Mucosa of rectum (tissue), 2 donors: ENCODE measurements around the gene ARHGEF19.

Experiments
- H3K27ac ChIP-seq, 2 donors: one replicate each; pipeline ENCODE4 v1.7.0; 2013; ENCODE audit warnings: inconsistent platforms in 2 of 2, low read depth in 2 of 2, low read length in 2 of 2
- H3K27me3 ChIP-seq, 2 donors: one replicate each; pipeline ENCODE4 v1.7.0; 2013; ENCODE audit warnings: low read length in 2 of 2; ENCODE audit not compliant: control insufficient read depth in 2 of 2, insufficient read depth in 2 of 2
- H3K36me3 ChIP-seq, 2 donors: one replicate each; pipeline ENCODE4 v1.7.0; 2013; ENCODE audit warnings: low read length in 2 of 2; ENCODE audit not compliant: control insufficient read depth in 2 of 2, insufficient read depth in 2 of 2
- H3K4me1 ChIP-seq, 2 donors: one replicate each; pipeline ENCODE4 v1.7.0; 2013; ENCODE audit warnings: low read length in 2 of 2, mild to moderate bottlenecking in 1 of 2; ENCODE audit not compliant: control insufficient read depth in 2 of 2, insufficient read depth in 2 of 2
- H3K4me3 ChIP-seq, 2 donors: one replicate each; pipeline ENCODE4 v1.7.0; 2013; ENCODE audit warnings: low read length in 2 of 2
- H3K9ac ChIP-seq, 2 donors: one replicate each; pipeline ENCODE4 v1.7.0; 2013; ENCODE audit warnings: low read length in 2 of 2, low read depth in 1 of 2, mild to moderate bottlenecking in 1 of 2
- H3K9me3 ChIP-seq, 2 donors: one replicate each; pipeline ENCODE4 v1.7.0; 2013; ENCODE audit warnings: low read length in 2 of 2; ENCODE audit not compliant: control insufficient read depth in 2 of 2
- donor health status: healthy.
- donor health status: Normal muscosa, but diverticular disease.

ARHGEF19 gene

DNA sequence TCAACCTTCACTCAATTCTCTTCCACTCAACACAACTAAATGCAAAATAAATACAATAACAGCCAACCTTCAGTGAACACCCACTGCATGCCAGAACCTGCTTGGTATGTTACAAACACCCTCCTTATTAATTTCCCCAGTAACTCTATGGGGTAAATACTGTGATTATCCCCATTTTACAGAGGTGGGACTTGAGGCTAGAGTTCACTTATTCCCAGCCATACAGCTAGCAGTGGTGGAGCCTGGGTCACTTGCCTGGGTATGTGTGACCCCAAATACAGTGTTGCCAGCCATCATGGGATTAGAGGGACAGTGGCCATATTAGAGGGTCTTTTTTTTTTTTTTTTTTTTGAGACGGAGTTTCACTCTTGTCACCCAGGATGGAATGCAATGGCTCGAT is 22.9 kb upstream of the ARHGEF19 start:
- no peaks in the 10 kb centered on the region for H3K36me3 ChIP-seq
- no peak overlapping the region for H3K9ac ChIP-seq
- H3K27me3 ChIP-seq = no peaks in the 10 kb centered on the region
- no peak overlapping the region for H3K4me3 ChIP-seq
- H3K4me1 ChIP-seq = peaks cover 14 to 18% of the 10 kb centered on the region in 2 donors
- no peaks in the 10 kb centered on the region for H3K9me3 ChIP-seq
- H3K27ac ChIP-seq = no peak overlapping the region

DNA sequence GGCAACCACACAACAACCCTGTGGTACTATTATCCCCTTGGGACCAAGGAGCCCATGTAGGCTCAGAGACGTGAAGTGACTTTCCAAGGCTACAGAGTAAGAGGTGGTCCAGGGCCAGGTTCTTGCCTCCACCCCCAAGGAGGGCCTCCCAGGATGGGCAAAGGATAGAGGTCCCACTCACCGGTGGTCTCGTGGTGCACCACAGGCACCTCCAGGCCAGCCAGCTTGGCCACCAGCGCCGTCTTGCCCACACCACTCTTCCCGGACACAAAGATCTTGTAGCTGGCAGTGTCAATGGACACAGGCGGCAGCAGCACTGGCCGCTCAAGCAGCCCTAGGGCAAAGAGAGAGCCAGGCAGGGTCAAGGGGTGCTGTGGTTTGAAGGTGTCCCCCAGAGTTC is 21.0 kb upstream of the ARHGEF19 start:
- Histone ChIP-seq H3K36me3 (no peaks in the 10 kb centered on the region), H3K27ac (no peak overlapping the region), H3K27me3 (peaks cover 0 to 4% of the 10 kb centered on the region in 2 donors), H3K9ac (no peak overlapping the region), H3K9me3 (no peaks in the 10 kb centered on the region), H3K4me1 (peaks cover 14 to 18% of the 10 kb centered on the region in 2 donors), H3K4me3 (no peak overlapping the region)

DNA sequence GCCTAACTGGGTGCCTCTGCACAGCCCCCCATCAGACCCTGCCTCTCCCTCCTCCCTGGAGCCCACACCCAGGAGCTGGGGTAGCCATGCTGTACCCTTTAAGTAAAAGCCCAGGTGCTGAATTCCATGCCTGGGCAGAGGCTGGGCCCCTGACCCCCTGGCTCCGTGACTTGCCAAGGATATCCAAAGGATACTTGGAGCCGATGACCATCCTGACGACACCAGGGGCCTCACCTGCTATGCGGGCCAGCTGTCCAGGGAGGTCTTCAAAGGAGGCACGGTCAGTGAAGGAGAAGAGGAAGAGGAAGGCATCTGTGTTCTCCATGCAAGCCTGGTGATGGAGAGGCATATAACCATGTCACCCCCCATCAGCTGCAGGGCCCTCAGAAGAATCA is 19.9 kb upstream of the ARHGEF19 start:
- H3K36me3 ChIP-seq = no peaks in the 10 kb centered on the region
- H3K27me3 ChIP-seq = peaks cover 2 to 6% of the 10 kb centered on the region in 2 donors
- H3K9ac ChIP-seq = no peak overlapping the region
- peaks cover 11 to 13% of the 10 kb centered on the region in 2 donors for H3K4me1 ChIP-seq
- H3K27ac ChIP-seq = no peak overlapping the region
- no peaks in the 10 kb centered on the region for H3K9me3 ChIP-seq
- H3K4me3 ChIP-seq = no peak overlapping the region

DNA sequence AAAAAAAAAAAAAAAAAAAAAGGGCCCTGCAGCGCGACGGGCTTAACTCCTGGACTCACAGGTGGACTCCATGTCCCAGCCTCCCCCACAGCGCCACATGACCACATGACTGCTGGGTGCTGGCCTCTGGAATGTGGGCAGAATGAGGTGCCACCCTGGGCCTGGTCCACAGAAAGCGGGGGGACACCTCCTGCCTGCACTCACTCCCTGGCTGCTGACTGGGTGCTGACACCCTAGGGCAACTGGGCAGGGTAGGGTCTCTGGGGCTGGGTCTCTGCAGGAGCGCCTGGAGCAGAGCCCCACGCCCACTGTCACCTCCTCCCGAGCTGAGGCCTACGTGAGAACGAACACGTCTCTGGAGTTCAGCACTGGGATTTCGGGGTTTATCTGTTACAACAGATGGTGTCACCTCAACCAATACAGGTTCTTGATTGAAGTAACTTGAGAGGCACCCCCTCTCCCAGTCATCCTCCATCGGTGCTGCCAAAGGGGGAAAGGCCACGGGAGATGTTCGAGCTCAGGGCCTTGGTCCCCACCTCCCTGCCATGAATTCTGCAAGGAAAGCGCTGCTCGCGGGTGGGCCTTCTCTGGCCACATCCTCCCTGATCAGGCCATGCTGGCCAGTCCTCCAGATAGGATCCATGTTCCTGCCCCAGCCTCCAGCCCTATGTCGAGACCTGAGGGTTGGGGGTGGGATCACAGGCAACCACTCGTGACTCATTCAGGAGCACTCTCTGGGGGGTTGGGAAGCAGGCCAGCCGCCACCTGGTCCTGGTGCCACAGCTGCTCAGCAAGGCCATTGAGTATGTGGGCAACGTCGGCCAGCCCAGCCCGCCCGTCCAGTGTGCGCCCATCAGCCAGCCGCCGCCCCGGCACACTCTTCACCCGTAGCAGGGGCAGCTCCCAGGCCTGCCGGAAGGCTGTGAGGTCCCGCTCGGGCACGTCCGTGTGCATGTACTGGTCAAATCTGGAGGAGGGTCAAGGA is 19.2 kb upstream of the ARHGEF19 start:
- Histone ChIP-seq H3K36me3 (no peaks in the 10 kb centered on the region), H3K27me3 (peaks cover 2 to 6% of the 10 kb centered on the region in 2 donors), H3K4me1 (peaks cover 8% of the 10 kb centered on the region in 2 donors), H3K4me3 (no peak overlapping the region), H3K27ac (no peak overlapping the region), H3K9ac (no peak overlapping the region), H3K9me3 (no peaks in the 10 kb centered on the region)

DNA sequence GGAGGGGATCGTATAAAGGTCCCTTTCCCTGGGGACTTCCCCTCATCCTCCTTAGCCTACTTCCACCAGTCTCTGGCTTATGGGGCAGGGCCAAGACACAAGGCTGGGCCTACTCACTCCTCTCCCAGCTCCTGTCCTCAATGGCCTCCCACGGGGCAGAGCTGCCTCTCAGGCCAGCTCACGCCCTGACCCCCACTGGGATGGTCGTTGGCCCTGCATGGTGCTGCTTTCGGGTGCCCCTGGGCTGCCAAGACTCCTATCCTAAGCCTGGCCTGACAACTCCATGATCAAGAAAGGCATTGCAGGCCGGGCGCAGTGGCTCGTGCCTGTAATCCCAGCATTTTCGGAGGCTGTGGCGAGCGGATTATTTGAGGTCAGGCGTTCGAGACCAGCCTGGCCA is 18.3 kb upstream of the ARHGEF19 start:
- no peaks in the 10 kb centered on the region for H3K36me3 ChIP-seq

DNA sequence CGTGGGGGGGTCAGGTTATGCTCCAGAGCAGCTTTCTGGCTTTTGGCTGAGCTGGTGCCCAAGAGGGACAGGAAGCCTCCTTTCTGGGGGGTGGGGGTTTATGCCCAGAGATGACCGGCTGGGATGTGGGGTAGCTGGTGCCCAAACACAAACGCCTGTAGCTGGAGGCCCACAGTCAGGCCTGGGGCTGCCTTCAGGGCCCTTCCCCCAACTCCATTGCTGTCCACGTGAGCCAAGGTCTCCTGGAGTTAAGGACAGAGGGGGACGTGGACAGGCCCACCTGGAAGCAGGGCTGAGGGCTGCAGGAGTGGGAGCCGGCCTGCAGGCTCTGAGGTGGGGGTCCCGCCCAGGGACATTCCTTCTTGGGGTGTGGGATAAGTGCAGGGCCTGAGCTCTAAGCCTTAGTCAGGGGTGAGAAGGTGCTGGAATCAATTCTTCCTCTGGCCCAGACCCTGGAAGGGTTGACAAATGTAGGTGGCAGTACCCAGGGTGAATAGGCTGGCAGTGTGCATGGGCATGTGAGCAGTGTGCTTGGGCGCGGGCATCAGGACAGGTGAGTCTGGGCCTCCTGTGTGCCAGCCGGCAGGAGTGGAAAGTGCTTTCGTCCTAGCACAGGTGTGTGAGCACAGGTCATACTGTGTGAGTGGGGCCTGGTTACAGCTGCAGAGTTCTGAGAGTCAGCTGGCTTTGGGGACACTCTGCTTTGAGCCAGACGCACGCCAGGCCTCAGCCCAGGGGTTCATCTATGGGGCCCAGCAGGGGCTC is 17.7 kb upstream of the ARHGEF19 start:
- H3K27me3 ChIP-seq = peaks cover 2 to 6% of the 10 kb centered on the region in 2 donors
- H3K27ac ChIP-seq = no peak overlapping the region
- no peaks in the 10 kb centered on the region for H3K9me3 ChIP-seq
- no peaks in the 10 kb centered on the region for H3K4me1 ChIP-seq
- no peaks in the 10 kb centered on the region for H3K36me3 ChIP-seq
- H3K9ac ChIP-seq = no peak overlapping the region
- H3K4me3 ChIP-seq = no peak overlapping the region

More for the DNA sequence above, 18.3 kb upstream of the ARHGEF19 start:
- H3K27ac ChIP-seq = no peak overlapping the region
- no peaks in the 10 kb centered on the region for H3K4me1 ChIP-seq
- no peak overlapping the region for H3K9ac ChIP-seq
- H3K4me3 ChIP-seq = no peak overlapping the region
- H3K27me3 ChIP-seq = peaks cover 2 to 6% of the 10 kb centered on the region in 2 donors
- H3K9me3 ChIP-seq = no peaks in the 10 kb centered on the region

DNA sequence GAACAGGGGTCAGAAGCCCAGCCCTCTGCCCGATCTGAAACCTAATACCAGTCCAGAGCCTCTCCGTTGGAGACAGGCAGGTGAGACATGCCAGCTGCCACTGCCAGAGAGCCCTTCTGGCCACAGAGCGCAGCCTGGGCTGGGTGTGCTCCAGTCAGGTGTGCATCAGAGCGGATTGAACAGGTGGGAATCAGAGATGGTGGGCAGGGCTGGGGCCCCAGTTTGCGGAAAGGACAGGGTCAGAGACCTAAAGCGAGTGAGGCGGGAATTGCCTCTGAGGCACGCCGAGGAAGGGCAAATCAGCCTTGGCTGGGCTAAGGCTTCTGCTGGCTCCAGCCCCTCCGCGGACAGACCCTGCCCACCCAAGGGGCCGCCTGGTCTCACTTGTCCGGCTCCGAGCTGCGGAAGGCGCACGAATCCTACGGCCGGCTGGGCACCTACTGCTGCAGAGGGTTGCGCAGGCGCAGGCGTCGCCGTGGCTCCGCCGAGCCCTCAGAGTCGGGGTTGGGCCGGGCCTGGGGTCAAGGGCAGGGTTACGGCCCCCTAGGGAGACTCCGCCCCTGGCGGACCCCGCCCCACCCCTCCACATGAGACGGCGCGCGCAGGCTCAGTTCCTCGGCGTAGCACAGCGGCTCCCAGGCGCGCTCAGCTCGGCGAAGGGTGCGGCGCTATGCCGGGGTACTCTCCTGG is 14.2 kb upstream of the ARHGEF19 start:
- H3K4me3 ChIP-seq = peak overlapping the region; percentile 24 to 52

DNA sequence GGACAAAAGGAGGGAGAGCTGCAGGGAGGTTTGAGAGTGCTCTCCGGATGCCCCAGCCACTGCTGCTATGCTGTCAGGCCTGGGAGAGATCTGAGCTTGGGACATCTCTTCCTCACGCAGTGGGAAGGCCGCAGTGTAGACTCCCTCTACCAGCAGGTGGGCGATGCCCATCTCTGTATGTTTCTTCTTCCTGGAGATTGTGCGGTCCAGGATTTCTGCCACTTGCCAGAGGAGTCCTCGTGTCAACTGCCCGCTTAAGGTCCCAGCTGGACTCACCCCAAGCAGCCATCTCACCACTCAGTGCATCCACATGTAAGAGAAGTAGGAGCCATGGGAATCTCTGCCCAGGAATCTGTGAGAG is 13.7 kb upstream of the ARHGEF19 start:
- no peaks in the 10 kb centered on the region for H3K9me3 ChIP-seq
- no peaks in the 10 kb centered on the region for H3K4me1 ChIP-seq
- H3K27me3 ChIP-seq = peaks cover 2 to 6% of the 10 kb centered on the region in 2 donors
- no peak overlapping the region for H3K27ac ChIP-seq
- H3K36me3 ChIP-seq = no peaks in the 10 kb centered on the region
- no peak overlapping the region for H3K9ac ChIP-seq
- peak overlapping the region in 1 of 2 donors; percentile 13 for H3K4me3 ChIP-seq

More for the DNA sequence above, 14.2 kb upstream of the ARHGEF19 start:
- peaks cover 2 to 6% of the 10 kb centered on the region in 2 donors for H3K27me3 ChIP-seq
- H3K9me3 ChIP-seq = no peaks in the 10 kb centered on the region
- H3K4me1 ChIP-seq = no peaks in the 10 kb centered on the region
- no peaks in the 10 kb centered on the region for H3K36me3 ChIP-seq
- H3K9ac ChIP-seq = peak overlapping the region in 1 of 2 donors; percentile 18
- H3K27ac ChIP-seq = no peak overlapping the region

DNA sequence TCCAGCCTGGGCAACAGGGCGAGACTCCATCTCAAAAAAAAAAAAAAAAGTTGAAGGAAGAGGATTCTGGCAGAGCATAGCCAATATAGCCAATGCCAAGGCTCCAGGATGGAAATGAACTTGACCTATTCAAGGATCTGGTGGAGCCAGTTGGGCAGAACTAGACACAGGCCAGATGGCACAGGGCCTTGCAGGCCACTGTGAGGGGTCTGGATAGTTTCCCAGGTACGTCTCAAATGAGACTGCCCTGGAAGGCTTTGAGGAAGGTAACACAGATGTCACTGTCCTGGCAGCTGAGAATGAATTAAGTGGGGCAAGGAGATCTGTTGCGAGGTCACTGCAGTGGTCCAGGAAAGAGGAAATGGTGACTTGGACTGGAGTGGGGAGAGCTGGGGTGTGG is 12.0 kb upstream of the ARHGEF19 start:
- Histone ChIP-seq H3K4me3 (no peak overlapping the region), H3K4me1 (no peaks in the 10 kb centered on the region), H3K27ac (no peak overlapping the region), H3K36me3 (no peaks in the 10 kb centered on the region), H3K9ac (no peak overlapping the region), H3K27me3 (peaks cover 2 to 6% of the 10 kb centered on the region in 2 donors), H3K9me3 (no peaks in the 10 kb centered on the region)
